Femur (tissue), 1 donor: ENCODE measurements around the gene TPPP.
"Not testable (repeated sequence)": the region's sequence is repeated elsewhere in the genome, so short reads cannot be mapped to it uniquely, and the experiment has no call there.

ENCODE experiments used
- DNase-seq: peaks from one replicate; pipeline ENCODE4 v3.0.0-alpha.2; 2017

TPPP gene

GRCh38 chr5:643811-644271 lies 49.3 kb downstream of the TPPP start:
- DNase-seq = no peak

GRCh38 chr5:643351-643801 lies 49.8 kb downstream of the TPPP start:
- DNase-seq = no peak

- no peak for DNase-seq
Observed at GRCh38 chr5:642481-642880, 50.7 kb downstream of the TPPP start.

DNA sequence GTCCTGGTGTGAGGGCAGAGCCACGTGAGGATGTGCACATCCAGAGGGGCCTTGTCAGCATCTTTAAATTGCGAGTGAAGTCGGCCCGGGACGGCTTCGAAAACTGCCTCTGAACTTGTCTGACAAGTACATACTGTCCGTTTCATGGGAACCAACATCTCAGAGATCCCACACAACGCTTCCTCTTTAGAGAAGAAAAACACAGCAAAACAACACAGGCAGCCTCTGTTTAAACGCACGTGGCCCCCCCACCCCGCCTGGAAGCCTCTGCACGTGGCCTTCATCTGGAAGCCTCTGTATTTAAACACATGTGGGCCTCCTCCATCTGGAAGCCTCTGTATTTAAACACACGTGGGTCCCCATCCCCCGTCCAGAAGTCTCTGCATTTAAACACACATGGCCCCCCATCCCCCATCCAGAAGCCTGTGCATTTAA lies 51.8 kb downstream of the TPPP start:
- DNase-seq = no peak

DNA sequence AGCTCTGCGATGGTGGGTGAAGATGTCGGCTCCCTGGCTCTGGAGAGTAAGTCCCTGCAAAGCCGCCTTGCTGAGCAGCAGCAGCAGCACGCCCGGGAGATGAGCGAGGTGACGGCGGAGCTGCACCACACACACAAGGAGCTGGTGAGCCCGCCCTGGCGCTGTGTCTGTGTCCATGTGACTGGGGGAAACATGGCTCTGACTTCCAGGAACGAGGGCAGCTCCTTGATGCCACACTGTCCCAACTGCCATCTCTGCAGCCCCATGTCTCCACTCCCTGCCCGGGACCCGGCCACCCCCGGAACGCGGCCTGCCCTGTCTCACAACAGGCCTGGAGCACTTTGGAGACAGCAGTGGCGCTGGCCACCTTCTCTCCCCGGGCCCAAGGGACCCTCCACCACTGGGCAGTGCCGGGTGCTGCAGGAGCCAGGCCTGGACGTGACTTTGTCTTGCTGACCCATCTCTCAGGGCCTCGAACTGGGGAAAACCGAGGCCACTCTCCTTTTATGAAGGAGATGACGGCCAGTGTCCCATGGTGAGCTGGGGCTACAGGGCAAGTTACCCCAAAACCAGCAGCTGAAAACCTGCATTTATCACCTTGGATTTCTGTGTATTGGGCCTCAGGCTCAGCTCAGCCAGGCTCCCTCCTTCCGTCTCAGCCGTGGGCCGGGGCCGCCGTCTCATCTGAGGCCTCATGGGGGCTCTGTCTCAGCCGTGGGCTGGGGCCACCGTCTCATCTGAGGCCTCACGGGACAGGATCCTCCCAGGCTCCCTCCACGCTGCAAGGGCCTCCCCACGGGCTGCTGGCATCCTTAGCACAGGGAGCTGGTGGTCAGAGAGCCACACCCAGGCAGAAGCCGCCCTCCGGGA lies 52.5 kb downstream of the TPPP start:
- no peak for DNase-seq

DNA sequence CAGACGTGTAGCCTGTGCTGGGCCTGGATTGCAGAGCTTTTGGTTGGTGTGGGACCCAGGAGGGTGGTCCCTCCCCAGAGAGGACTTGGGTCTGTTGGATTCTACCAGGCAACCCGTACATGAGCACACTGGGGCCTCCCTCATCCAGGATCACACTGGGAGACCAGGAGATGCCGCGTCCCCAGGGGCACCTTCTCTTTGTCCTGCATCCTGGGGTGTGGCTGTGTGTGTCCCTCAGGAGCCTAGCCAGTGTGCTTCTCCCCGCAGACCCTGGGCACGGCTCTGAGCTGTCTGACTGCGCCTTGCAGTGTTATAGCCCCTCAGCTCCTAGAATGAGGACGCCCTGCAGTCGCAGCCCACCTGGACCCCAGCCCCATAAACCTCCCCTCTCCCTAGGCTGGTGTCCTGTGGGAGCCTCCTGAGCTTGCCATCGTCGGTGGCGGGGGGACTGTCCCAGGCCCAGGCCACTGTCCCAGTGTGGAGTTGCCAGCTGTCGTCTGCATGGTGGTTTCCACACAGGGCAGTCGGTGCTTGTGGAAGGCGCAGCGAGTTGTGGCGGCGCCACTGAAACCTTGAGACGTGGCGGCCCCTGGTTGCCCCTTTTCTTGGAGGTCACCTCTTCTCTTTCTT lies 53.5 kb downstream of the TPPP start:
- no peak for DNase-seq

- DNase-seq = no peak
Observed at GRCh38 chr5:639253-639530, 54.0 kb downstream of the TPPP start.

DNA sequence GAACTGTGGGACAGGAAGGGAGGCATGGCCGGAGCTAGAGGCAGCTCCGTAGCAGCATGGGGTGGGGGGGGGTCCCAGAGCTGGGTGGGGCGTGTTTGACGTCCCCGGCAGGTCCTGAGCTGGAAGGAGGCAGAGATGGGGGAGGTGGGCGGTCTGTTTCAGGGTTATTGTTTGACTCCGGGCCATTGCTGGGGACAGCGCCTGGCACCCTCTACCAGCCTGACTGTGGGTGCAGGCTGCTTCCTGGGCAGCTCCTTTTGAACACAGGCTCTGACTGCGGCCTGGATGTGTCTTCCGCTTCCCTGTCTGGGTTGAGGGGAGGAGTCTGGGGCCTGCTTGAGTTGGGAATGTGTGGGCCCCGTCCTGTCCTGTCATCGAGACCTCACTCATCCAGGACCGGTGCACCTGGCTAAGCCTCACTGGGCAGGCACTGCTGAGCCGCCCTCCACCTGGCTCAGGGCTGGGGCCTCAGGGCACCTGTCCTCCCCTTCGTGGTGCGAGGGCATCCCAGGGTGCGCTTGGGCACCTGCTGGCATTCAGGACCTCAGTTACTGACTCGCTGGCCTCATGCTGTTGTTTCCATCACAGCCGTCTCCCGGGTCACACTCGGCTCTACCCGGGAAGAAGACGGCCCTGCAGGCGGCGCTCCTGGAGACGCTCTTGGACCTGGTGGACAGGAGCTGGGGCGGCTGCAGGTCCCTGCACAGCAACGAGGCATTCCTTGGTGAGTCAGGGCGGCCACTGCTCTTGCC lies 54.5 kb downstream of the TPPP start:
- DNase-seq = no peak

- no peak for DNase-seq
Observed at GRCh38 chr5:637581-638450, 55.3 kb downstream of the TPPP start.

- no peak for DNase-seq
Observed at GRCh38 chr5:636951-637350, 56.2 kb downstream of the TPPP start.

DNA sequence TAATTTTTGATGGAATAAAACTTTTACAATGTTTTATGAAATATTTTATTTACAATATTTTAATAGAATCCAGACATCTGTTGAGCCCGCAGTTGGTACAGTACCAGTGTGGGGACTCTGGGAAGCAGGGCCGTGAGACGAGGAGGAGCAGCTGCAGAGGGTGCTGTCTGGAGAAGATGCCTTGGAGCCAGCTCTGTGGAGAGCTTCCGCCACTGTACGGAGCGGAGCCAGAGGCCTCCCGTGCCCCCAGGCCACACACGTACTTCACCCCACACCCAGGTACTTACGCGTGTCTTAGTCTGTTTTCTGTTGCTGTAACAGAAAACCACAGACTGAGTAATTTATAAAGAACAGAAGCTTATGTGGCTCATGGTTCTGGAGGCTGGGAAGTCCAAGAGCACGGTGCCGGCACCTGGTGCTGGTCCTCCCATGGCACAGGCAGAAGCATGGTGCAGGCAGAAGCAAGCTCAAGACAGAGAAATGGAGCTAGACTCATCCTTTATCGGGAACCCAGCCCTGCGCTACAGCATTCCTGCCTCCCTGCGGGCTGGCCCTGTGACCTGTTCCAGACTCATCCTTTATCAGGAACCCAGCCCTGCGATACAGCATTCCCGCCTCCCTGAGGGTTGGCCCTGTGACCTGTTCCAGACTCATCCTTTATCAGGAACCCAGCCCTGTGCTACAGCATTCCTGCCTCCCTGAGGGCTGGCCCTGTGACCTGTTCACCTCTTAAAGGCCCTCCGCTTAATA lies 57.7 kb downstream of the TPPP start:
- DNase-seq = no peak

DNA sequence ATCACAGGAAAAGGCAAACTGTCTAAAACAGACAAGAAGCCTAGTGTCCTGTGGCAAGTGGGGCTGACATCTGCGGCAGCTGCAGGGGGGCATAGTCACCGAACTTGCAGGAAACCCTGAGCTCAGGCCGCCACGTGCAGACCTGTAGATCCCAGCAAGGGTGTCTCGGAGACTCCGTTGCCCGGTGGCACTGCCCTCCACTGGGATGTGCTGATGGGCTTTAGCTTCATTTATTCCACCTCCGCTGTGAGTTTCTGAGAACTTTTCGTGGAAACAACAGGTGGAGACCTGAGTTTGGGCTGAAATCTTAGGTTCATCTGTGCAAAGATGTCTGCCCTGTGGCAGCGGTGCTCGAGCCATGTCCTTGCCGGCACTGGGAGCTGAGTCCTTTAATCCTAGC lies 59.0 kb downstream of the TPPP start:
- no peak for DNase-seq

GRCh38 chr5:633501-633955 lies 59.6 kb downstream of the TPPP start:
- no peak for DNase-seq

- not testable (repeated sequence) for DNase-seq
Observed at GRCh38 chr5:628351-629205, 64.6 kb downstream of the TPPP start.

- no peak for DNase-seq
Observed at GRCh38 chr5:627840-628239, 65.3 kb downstream of the TPPP start.

GRCh38 chr5:626850-627249 lies 66.3 kb downstream of the TPPP start:
- no peak for DNase-seq

GRCh38 chr5:625516-625915 lies 67.6 kb downstream of the TPPP start:
- no peak for DNase-seq

GRCh38 chr5:624951-625230 lies 68.3 kb downstream of the TPPP start:
- no peak for DNase-seq

DNA sequence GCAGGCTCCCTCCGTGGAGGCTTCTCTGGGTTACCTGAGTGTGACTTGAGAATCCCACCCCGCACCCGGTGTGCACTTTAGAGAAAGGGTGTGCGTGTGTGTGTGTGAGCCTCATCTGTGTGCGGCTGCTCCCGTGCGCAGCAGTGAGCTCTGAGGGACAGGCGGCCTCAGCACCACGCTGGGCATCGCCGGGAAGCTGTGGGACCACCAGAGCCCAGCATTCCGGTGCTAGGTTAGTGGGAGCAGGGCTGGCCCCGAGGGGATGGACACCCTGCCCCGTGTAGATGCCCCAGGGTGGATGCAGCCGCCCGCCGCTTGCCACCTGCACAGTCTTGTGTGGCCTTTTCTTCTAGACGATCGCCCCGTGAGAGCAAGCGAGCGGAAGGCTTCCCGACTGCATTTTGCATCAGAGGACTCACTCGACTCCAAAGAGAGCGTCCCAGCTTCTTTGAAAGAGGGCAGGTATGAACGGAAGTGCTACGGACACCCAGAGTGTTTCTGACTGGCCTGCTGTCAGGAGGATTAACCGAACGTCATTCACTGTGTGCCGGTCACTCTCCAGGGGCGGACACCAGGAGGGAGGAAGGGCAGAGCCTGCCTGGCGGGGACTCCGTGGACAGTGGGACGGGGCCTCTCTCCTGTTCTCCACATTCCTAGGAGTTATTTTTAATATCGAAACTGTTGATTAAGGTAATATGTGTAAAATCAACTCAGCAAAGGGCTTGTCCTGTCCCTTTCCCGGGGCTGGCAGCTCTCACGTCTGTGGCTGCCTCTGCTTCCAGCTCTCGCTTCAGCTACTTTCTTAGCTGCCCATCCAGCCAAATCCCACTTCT lies 68.8 kb downstream of the TPPP start:
- no peak for DNase-seq

DNA sequence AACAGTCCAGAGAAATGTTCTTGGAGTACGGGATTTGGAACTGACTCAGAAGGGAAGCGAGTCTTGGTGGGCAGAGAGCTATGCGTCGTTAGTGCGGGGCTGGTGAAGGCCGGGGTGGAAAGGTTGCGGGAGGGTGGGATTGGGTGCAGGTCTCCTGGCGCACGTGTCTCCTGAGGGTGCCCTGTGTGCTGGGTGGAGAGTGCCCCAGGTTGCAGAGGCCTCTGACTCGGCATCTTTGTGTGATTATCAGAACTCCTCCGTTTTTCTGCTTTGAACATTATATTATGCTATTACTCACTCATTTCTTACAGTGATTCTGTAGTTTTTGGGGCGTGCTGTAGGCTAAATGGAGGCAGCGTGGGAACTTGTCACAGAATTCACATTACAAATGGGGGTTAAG lies 69.6 kb downstream of the TPPP start:
- DNase-seq = no peak
